ENCODE results near the gene SCYL2. TPM values are rescaled to one million over a fixed set of nuclear protein-coding genes. Genes with fewer than 3 reads are reported as not detected.

SCYL2 gene, protein sequence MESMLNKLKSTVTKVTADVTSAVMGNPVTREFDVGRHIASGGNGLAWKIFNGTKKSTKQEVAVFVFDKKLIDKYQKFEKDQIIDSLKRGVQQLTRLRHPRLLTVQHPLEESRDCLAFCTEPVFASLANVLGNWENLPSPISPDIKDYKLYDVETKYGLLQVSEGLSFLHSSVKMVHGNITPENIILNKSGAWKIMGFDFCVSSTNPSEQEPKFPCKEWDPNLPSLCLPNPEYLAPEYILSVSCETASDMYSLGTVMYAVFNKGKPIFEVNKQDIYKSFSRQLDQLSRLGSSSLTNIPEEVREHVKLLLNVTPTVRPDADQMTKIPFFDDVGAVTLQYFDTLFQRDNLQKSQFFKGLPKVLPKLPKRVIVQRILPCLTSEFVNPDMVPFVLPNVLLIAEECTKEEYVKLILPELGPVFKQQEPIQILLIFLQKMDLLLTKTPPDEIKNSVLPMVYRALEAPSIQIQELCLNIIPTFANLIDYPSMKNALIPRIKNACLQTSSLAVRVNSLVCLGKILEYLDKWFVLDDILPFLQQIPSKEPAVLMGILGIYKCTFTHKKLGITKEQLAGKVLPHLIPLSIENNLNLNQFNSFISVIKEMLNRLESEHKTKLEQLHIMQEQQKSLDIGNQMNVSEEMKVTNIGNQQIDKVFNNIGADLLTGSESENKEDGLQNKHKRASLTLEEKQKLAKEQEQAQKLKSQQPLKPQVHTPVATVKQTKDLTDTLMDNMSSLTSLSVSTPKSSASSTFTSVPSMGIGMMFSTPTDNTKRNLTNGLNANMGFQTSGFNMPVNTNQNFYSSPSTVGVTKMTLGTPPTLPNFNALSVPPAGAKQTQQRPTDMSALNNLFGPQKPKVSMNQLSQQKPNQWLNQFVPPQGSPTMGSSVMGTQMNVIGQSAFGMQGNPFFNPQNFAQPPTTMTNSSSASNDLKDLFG
- 28.4 and 29.4 TPM in 2 replicates for total RNA-seq

DNA sequence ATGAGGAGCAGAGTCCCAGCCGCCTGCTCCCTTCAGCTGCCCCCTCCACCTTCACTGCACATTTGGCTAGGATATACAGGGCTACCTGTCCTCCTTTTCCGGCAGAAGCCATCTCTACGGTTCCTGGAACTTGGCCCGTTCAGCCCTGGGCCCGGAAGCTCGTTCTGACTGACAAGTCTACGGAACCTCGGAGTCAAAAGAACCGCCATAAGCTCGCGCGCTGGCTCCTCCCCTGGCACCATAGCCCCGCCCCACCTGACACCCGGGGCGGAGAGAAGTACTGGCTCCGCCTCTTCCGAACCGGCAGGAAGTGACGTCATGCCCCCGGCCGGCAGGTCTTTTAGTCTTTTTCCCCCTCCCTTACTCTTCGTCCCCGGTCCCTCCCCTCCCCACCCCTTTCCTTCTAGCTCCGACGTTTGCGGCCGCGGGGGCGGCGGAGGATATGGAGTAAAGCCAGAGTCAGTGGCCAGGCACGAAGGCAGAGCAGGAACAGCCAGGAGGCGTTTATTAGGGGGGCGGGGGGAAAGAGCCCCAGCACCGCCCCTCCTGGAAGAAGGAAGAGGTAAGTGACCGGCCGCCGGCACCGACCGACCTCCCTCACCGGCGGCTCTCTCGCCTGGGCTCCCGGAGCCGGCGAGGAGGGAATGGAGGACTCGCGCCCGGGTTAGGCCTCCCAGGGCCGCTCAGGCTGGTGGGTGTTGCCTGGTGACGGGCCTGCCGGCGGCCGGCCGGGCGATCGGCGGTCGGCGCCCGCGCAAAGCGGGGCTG is at the start of gene SCYL2, which contains the start of gene DEPDC4:
TSS of gene SCYL2 (plus strand) at position 343 of the 768 bp plus-strand sequence. CDS start 15,794 bp downstream, outside the sequence.
TSS of gene DEPDC4 (minus strand) at position 245 of the 768 bp plus-strand sequence. CDS start at position 242, 3 bp downstream.

DNA sequence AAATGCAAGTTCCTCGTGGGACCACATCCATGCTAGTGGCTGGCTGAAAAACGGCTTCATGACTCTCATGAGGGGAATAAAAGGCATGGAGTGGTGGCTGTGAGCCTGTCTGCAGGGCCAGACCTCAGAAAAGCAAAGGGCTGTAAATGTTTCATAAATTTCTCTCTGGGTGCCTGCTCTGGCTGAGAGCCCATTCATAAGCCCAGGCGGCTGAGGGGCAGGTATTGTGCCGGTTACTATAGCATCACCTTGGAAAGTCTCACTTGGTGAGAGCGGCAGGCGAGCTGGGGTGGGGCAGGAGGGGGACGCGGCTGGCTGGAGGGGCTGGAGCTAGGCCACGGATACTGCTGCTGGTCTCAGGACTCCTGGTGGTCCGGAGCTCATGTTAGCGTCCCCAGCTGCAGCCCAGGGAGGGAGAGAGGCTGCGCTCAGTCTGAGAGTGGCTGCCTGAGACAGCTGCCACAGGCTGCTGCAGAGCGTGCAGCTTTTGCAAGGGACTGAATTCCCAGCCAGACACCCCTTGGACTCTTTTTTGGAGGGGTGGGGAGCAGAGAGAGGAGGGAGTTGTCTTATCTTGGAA is 89.8 kb downstream of the SCYL2 start, which contains the start of gene SLC17A8:
TSS of gene SLC17A8 (plus strand) at position 431 of the 580 bp plus-strand sequence. CDS start 318 bp downstream, outside the sequence.

Other genes starting within 250 kb of the SCYL2 start
- gene BLTP3B, start 124.3 kb upstream of the SCYL2 start, total RNA-seq, result 36.0 and 38.4 TPM in 2 replicates
- gene ACTR6, start 66.4 kb upstream of the SCYL2 start, total RNA-seq, result 14.2 and 15.4 TPM in 2 replicates
- 0.55 and 0.71 TPM in 2 replicates for gene DEPDC4, start 98 bp upstream of the SCYL2 start, total RNA-seq
- not detected in 2 replicates for gene SLC17A8, start 89.9 kb downstream of the SCYL2 start, total RNA-seq
- gene NR1H4, start 206.7 kb downstream of the SCYL2 start, total RNA-seq, result 0.28 and 0.37 TPM in 2 replicates